Spleen (tissue), 11 donors: Measurements from ENCODE around the gene PRR15. TPM values are rescaled to one million over a fixed set of nuclear protein-coding genes. Genes with fewer than 3 reads are reported as not detected.
A peak's percentile ranks its signal among the peaks of the same experiment; 100 is the strongest.

Experiments
- DNase-seq: peaks from one replicate; pipeline ENCODE4 v3.0.0-alpha.2; 2020
- H3K27ac ChIP-seq, 8 donors: fragments of 200-600 bp; sonication (generic) in 7 of 8; 1 replicate in 4 of 8; 2 replicates in 4 of 8; pipeline versions ENCODE4 v1.5.0 to v1.8.0; 2016 to 2021; ENCODE audit warnings: inconsistent platforms in 4 of 8, mild to moderate bottlenecking in 4 of 8, moderate library complexity in 1 of 8
- H3K27me3 ChIP-seq, 7 donors: fragments of 200-600 bp; sonication (generic) in 6 of 7; replicated peaks in 1 of 7; 1 replicate in 4 of 7; 2 replicates in 3 of 7; pipeline versions ENCODE4 v1.5.0 to v1.8.0; 2016 to 2021; ENCODE audit warnings: inconsistent platforms in 3 of 7, mild to moderate bottlenecking in 1 of 7
- H3K36me3 ChIP-seq, 6 donors: fragments of 200-600 bp; sonication (generic) in 5 of 6; 1 replicate in 4 of 6; 2 replicates in 2 of 6; pipeline versions ENCODE4 v1.5.0 to v1.8.0; 2016 to 2021; ENCODE audit warnings: inconsistent platforms in 2 of 6
- H3K4me1 ChIP-seq, 6 donors: fragments of 200-600 bp; sonication (generic) in 5 of 6; 1 replicate in 3 of 6; 2 replicates in 3 of 6; pipeline versions ENCODE4 v1.5.0 to v1.8.0; 2016 to 2021; ENCODE audit warnings: inconsistent platforms in 3 of 6
- H3K4me3 ChIP-seq, 8 donors: fragments of 200-600 bp; sonication (generic) in 7 of 8; 1 replicate in 4 of 8; 2 replicates in 4 of 8; pipeline versions ENCODE4 v1.5.0 to v1.8.0; 2016 to 2021; ENCODE audit warnings: inconsistent platforms in 4 of 8, mild to moderate bottlenecking in 4 of 8, moderate library complexity in 2 of 8
- H3K9me3 ChIP-seq, 8 donors: fragments of 200-600 bp; sonication (generic) in 7 of 8; 1 replicate in 4 of 8; 2 replicates in 4 of 8; pipeline versions ENCODE4 v1.5.0 to v1.8.0; 2016 to 2021; ENCODE audit warnings: inconsistent platforms in 4 of 8
- POLR2A ChIP-seq, 3 donors: fragments of 450-650 bp; IDR thresholded peaks; one replicate each; pipeline ENCODE4 v1.5.1; 2017; ENCODE audit warnings: antibody characterized with exemption in 3 of 3, mild to moderate bottlenecking in 1 of 3
- POLR2AphosphoS5 ChIP-seq, 3 donors: sonication (generic); formaldehyde crosslinking; IDR thresholded peaks; one replicate each; pipeline ENCODE4 v1.5.1; 2017; ENCODE audit warnings: antibody characterized with exemption in 3 of 3
- WGBS, 5 donors: extraction: QIAGEN DNeasy Blood & Tissue Kit in 3 of 5; methylation state at CpG; one replicate each; pipeline versions ENCODE4 v1.1.5 to v1.1.7; 2013 to 2018; 5-methylcytosine and 5-hydroxymethylcytosine counted together
- intact Hi-C: fragments of 100-400 bp; cut with DNase I; formaldehyde crosslinking; loops from one replicate; pipeline ENCODE4 v1.15.0; 2023; ENCODE audit warnings: low total_unique reads
- polyA plus RNA-seq, 3 donors: library from polyadenylated mRNA; stranded (reverse); fragments of 200-250 nt; gene quantifications; one replicate each; pipeline ENCODE4 v1.2.1, GENCODE V29; 2013
- total RNA-seq, 7 donors: library from RNA; depleted of rRNA in 3 of 7; stranded (reverse); fragments of >200 nt in 3 of 7; fragmentation: NEBNext Ultra II Directional in 4 of 7; extraction: Animal tissue kit (Norgen Biotek cat#: 25700) in 4 of 7; gene quantifications; one replicate each; pipeline versions ENCODE4 v1.1.0 to v1.2.1, GENCODE V29; 2016 to 2021
- TF ChIP-seq, protein P1 (sequence below), 11 experiments: fragments of 200-600 bp in 7 of 11; fragments of 450-650 bp in 4 of 11; sonication (generic) in 4 of 11; IDR thresholded peaks in 8 of 11; conservative IDR thresholded peaks in 3 of 11; 1 replicate in 7 of 11; 2 replicates in 4 of 11; pipeline versions ENCODE4 v1.4.0 to v1.8.0; 2016 to 2021; ENCODE audit warnings: antibody characterized with exemption in 11 of 11, inconsistent platforms in 4 of 11, mild to moderate bottlenecking in 1 of 11
- donor health status: healthy with polysubstance abuse.
- donor health status: DM: no; HTN: no; CAD: no; lungs with moderate emphysema.
- donor health status: DM: no; HTN: no; CAD: no.
- donor health status: Bipolar disorder and iron deficiency.
- donor health status: healthy.
- donor health status: DM: no; HTN: no; CAD: no.
- donor health status: DM: yes; HTN: yes; CAD: no.

PRR15 gene
- total and polyA plus RNA-seq, 10 donors, result 0.06 to 0.11 TPM; not detected in 8

DNA sequence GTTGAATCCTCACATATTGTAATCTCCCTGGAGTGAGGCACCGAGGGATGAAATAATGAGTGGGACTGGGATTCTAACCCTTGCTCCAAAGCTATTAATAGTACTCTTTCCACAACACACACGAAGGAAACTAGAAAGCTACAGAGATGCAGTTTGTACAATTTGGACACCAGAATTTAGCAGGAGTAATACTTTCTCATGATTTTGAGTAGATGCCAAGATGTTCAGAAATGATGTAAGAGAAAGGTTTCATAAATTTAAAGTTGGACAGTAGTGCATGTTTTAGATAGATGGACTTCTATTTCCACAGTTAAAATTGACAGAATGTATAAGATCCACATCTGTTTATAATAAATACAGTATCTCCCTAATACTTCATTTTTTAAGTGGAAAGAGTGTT is 46.5 kb downstream of the PRR15 start:
- Histone ChIP-seq H3K4me3 (no peak overlapping the region), H3K36me3 (no peaks in the 10 kb centered on the region), H3K9me3 (no peaks in the 10 kb centered on the region), H3K27me3 (no peaks in the 10 kb centered on the region), H3K4me1 (peaks cover 0 to 7% (median 0%) of the 10 kb centered on the region in 6 donors), H3K27ac (no peak overlapping the region)
- WGBS, 5 donors, result 60 to 92% (median 76%) methylated on average over 2 of the region's 2 CpGs
- DNase-seq, result no peak
- TF ChIP-seq POLR2AphosphoS5 (IDR thresholded peaks at IDR 0.05), result no peak
- TF ChIP-seq, protein P1, sequence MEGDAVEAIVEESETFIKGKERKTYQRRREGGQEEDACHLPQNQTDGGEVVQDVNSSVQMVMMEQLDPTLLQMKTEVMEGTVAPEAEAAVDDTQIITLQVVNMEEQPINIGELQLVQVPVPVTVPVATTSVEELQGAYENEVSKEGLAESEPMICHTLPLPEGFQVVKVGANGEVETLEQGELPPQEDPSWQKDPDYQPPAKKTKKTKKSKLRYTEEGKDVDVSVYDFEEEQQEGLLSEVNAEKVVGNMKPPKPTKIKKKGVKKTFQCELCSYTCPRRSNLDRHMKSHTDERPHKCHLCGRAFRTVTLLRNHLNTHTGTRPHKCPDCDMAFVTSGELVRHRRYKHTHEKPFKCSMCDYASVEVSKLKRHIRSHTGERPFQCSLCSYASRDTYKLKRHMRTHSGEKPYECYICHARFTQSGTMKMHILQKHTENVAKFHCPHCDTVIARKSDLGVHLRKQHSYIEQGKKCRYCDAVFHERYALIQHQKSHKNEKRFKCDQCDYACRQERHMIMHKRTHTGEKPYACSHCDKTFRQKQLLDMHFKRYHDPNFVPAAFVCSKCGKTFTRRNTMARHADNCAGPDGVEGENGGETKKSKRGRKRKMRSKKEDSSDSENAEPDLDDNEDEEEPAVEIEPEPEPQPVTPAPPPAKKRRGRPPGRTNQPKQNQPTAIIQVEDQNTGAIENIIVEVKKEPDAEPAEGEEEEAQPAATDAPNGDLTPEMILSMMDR (IDR thresholded peaks at IDR 0.05 in 8 of 11, conservative IDR thresholded peaks at IDR 0.05 in 3 of 11), result peak in 1 of 11 experiments; percentile 3
- intact Hi-C loops, result no loop called here

DNA sequence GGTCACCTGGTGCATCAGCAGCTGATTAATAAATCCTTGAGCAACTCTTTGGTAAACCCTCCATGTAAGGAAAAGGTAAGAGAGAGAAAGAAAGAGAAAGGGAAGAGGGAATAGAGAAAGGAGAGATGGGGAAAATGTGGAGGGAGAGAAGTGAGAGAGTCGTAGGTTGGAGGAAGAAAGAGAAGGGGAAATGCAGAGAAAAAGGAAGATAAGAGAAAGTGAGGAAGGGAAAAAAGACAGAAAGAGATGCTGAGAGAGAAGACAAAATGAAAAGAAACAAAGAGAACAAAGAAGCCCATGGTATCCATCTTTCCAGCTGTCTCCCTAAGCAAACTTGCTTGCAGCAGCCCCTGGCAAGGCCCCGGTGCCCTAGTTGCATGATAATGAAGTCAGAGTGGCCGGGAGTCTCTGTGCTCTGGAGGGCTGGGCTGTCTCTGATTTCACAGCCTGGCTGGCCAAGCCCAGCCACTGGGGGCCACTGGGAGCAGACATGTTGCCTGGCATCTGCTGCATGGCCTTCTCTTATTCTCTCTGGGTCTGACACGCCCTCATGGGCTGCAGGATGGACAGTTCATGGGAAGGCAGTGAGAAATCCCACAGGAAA is 48.4 kb downstream of the PRR15 start:
- TF ChIP-seq POLR2AphosphoS5 (IDR thresholded peaks at IDR 0.05), result no peak
- TF ChIP-seq, protein P1 (IDR thresholded peaks at IDR 0.05 in 8 of 11, conservative IDR thresholded peaks at IDR 0.05 in 3 of 11), result no peak
- no peak for TF ChIP-seq POLR2A (IDR thresholded peaks at IDR 0.05)
- H3K4me3 ChIP-seq, result no peak overlapping the region
- H3K27me3 ChIP-seq, result no peaks in the 10 kb centered on the region
- no peaks in the 10 kb centered on the region for H3K4me1 ChIP-seq
- no peaks in the 10 kb centered on the region for H3K9me3 ChIP-seq
- no peaks in the 10 kb centered on the region for H3K36me3 ChIP-seq
- WGBS, 5 donors, result 69 to 88% (median 78%) methylated on average over 4 of the region's 4 CpGs
- no peak for DNase-seq
- intact Hi-C loops, result no loop called here
- H3K27ac ChIP-seq, result no peak overlapping the region

DNA sequence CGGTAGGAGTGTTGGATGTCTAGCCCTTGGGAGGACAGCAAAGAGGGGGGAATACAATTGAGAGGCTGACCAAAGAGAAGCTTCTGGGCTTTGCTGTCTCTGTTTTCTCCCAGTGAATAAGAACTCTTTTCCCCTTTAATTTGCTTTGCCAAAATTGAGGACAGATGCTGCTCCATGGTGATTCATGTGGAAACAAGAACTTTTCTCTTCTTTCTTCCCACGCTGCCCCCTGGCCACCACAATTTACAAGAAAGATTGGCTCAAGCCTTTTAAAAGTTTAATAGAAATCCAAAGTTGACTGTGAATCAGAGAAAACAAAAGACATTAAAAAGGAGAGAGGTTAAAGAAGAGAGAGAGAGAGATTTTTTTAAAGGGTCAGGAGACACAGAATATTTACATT is 49.0 kb downstream of the PRR15 start:
- no peak for TF ChIP-seq POLR2A (IDR thresholded peaks at IDR 0.05)
- no peaks in the 10 kb centered on the region for H3K36me3 ChIP-seq
- DNase-seq, result no peak
- H3K4me1 ChIP-seq, result no peaks in the 10 kb centered on the region
- H3K27ac ChIP-seq, result no peak overlapping the region
- 71 to 95% (median 88%) methylated on average over 2 of the region's 2 CpGs for WGBS, 5 donors
- intact Hi-C loops, result no loop called here
- no peak overlapping the region for H3K4me3 ChIP-seq
- no peaks in the 10 kb centered on the region for H3K27me3 ChIP-seq
- no peaks in the 10 kb centered on the region for H3K9me3 ChIP-seq

DNA sequence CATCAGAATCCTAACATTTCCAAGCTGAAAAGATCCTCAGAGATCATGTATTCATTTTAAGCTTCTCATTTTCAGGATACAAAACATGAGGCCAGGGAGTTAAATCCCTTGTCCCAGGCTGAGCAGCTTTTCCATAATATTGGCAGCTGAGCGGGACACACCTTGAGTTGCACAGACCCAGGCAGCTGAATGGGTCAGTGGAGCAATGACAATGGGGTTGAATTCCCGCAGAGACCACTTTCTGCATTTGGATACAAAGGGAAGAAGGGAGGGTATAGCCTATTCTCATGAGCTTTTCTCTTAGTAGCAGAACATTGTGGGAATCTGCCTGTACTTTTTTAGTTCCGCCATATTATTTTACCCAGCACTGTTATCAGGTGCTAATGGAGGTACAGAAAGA is 49.5 kb downstream of the PRR15 start:
- no peak overlapping the region for H3K4me3 ChIP-seq
- TF ChIP-seq POLR2AphosphoS5 (IDR thresholded peaks at IDR 0.05), result no peak
- TF ChIP-seq, protein P1 (IDR thresholded peaks at IDR 0.05 in 8 of 11, conservative IDR thresholded peaks at IDR 0.05 in 3 of 11), result no peak
- TF ChIP-seq POLR2A (IDR thresholded peaks at IDR 0.05), result no peak
- DNase-seq, result no peak
- H3K27ac ChIP-seq, result no peak overlapping the region
- no peaks in the 10 kb centered on the region for H3K36me3 ChIP-seq
- no peaks in the 10 kb centered on the region for H3K27me3 ChIP-seq
- intact Hi-C loops, result no loop called here
- no peaks in the 10 kb centered on the region for H3K9me3 ChIP-seq
- 92 to 99% (median 96%) methylated on average over 3 of the region's 3 CpGs for WGBS, 5 donors
- no peaks in the 10 kb centered on the region for H3K4me1 ChIP-seq

GRCh38 chr7:29614229-29614628 is 50.6 kb downstream of the PRR15 start:
- WGBS, 5 donors, result 77 to 96% (median 92%) methylated on average over 2 of the region's 2 CpGs
- intact Hi-C loops, result no loop called here

More at GRCh38 chr7:29614229-29614628, 50.6 kb downstream of the PRR15 start:
- no peaks in the 10 kb centered on the region for H3K36me3 ChIP-seq
- no peaks in the 10 kb centered on the region for H3K4me1 ChIP-seq
- no peak overlapping the region for H3K27ac ChIP-seq
- H3K4me3 ChIP-seq, result no peak overlapping the region
- H3K27me3 ChIP-seq, result no peaks in the 10 kb centered on the region
- TF ChIP-seq POLR2AphosphoS5 (IDR thresholded peaks at IDR 0.05) (no peak), POLR2A (IDR thresholded peaks at IDR 0.05) (no peak)
- TF ChIP-seq, protein P1 (IDR thresholded peaks at IDR 0.05 in 8 of 11, conservative IDR thresholded peaks at IDR 0.05 in 3 of 11), result no peak
- H3K9me3 ChIP-seq, result no peaks in the 10 kb centered on the region
- DNase-seq, result no peak
